GM23248 (cell line): ENCODE data around the gene NACC2. TPM values are rescaled to one million over a fixed set of nuclear protein-coding genes. Genes with fewer than 3 reads are reported as not detected.

Experiments used
- DNase-seq: peaks from one replicate; pipeline ENCODE4 v3.0.0-alpha.2; 2015
- H2AFZ ChIP-seq: fragments of 200-600 bp; sonication (generic); 2 replicates; pipeline ENCODE4 v1.6.1; 2016; ENCODE audit warnings: antibody characterized with exemption
- H3F3A ChIP-seq: fragments of 200-600 bp; sonication (generic); 2 replicates; pipeline ENCODE4 v1.6.1; 2016; ENCODE audit warnings: mild to moderate bottlenecking, antibody characterized with exemption, mixed run types; ENCODE audit not compliant: insufficient read depth
- H3K27ac ChIP-seq: fragments of 200-600 bp; sonication (generic); 2 replicates; pipeline ENCODE4 v1.5.1; 2016; ENCODE audit warnings: mild to moderate bottlenecking
- H3K27me3 ChIP-seq: fragments of 200-600 bp; sonication (generic); replicated peaks from 2 replicates; pipeline ENCODE4 v1.6.1; 2016; ENCODE audit warnings: mild to moderate bottlenecking; ENCODE audit not compliant: insufficient read depth
- H3K36me3 ChIP-seq: fragments of 200-600 bp; sonication (generic); 2 replicates; pipeline ENCODE4 v1.6.1; 2016; ENCODE audit warnings: low read depth, mild to moderate bottlenecking
- H3K4me1 ChIP-seq: fragments of 200-600 bp; sonication (generic); 2 replicates; pipeline ENCODE4 v1.6.1; 2016; ENCODE audit warnings: mild to moderate bottlenecking; ENCODE audit not compliant: insufficient read depth
- H3K4me2 ChIP-seq: fragments of 200-600 bp; sonication (generic); one replicate; pipeline ENCODE4 v1.6.1; 2016; ENCODE audit warnings: mild to moderate bottlenecking; ENCODE audit not compliant: unreplicated experiment
- H3K4me3 ChIP-seq: fragments of 200-600 bp; sonication (generic); 2 replicates; pipeline ENCODE4 v1.5.1; 2016; ENCODE audit warnings: mild to moderate bottlenecking
- H3K79me2 ChIP-seq: fragments of 200-600 bp; sonication (generic); 2 replicates; pipeline ENCODE4 v1.6.1; 2016; ENCODE audit warnings: mild to moderate bottlenecking; ENCODE audit not compliant: insufficient read depth
- H3K9ac ChIP-seq: fragments of 200-600 bp; sonication (generic); 2 replicates; pipeline ENCODE4 v1.6.1; 2016; ENCODE audit warnings: mild to moderate bottlenecking
- H3K9me2 ChIP-seq: fragments of 200-600 bp; sonication (generic); 2 replicates; pipeline ENCODE4 v1.6.1; 2016; ENCODE audit warnings: mixed run types, mild to moderate bottlenecking, moderate library complexity; ENCODE audit not compliant: insufficient read depth
- H3K9me3 ChIP-seq: fragments of 200-600 bp; sonication (generic); one replicate; pipeline ENCODE4 v1.6.1; 2017; ENCODE audit warnings: low read depth
- H4K20me1 ChIP-seq: fragments of 200-600 bp; sonication (generic); 2 replicates; pipeline ENCODE4 v1.6.0; 2016; ENCODE audit not compliant: insufficient read depth
- EZH2 ChIP-seq: fragments of 200-600 bp; sonication (generic); IDR thresholded peaks from 2 replicates; pipeline ENCODE4 v1.6.1; 2018; ENCODE audit warnings: antibody characterized with exemption, mild to moderate bottlenecking; ENCODE audit not compliant: insufficient read depth, poor library complexity, severe bottlenecking
- EZH2phosphoT487 ChIP-seq: fragments of 200-600 bp; sonication (generic); IDR thresholded peaks from 2 replicates; pipeline ENCODE4 v1.6.1; 2018; ENCODE audit warnings: antibody characterized with exemption, moderate library complexity, mild to moderate bottlenecking, low read depth; ENCODE audit not compliant: insufficient read depth
- WGBS, 2 experiments: methylation state at CpG; one replicate each; pipeline ENCODE4 v1.1.6; 2015 to 2017; ENCODE audit warnings: low lambda C conversion rate in 2 of 2, low coverage in 1 of 2; ENCODE audit errors: missing lambda C conversion rate in 2 of 2; 5-methylcytosine and 5-hydroxymethylcytosine counted together
- in situ Hi-C: fragments of 300-500 bp; cut with MboI; formaldehyde crosslinking; loops from 2 replicates; pipeline ENCODE4 v1.15.0; 2020
- polyA plus RNA-seq: library from polyadenylated mRNA; unstranded; fragments of >200 nt; fragmentation: Nextera tagmentation; extraction: Ambion mirVana; gene quantifications from 2 replicates; pipeline ENCODE4 v1.2.1, GENCODE V29; 2016
- total RNA-seq: library from RNA; depleted of rRNA; stranded (reverse); fragments of >200 nt; shearing (Covaris generic); gene quantifications from 2 replicates; pipeline ENCODE4 v1.2.3, GENCODE V29; 2014

NACC2 gene
- total and polyA plus RNA-seq, 2 experiments from 2014 or later, result 5.3 to 30.7 TPM

DNA sequence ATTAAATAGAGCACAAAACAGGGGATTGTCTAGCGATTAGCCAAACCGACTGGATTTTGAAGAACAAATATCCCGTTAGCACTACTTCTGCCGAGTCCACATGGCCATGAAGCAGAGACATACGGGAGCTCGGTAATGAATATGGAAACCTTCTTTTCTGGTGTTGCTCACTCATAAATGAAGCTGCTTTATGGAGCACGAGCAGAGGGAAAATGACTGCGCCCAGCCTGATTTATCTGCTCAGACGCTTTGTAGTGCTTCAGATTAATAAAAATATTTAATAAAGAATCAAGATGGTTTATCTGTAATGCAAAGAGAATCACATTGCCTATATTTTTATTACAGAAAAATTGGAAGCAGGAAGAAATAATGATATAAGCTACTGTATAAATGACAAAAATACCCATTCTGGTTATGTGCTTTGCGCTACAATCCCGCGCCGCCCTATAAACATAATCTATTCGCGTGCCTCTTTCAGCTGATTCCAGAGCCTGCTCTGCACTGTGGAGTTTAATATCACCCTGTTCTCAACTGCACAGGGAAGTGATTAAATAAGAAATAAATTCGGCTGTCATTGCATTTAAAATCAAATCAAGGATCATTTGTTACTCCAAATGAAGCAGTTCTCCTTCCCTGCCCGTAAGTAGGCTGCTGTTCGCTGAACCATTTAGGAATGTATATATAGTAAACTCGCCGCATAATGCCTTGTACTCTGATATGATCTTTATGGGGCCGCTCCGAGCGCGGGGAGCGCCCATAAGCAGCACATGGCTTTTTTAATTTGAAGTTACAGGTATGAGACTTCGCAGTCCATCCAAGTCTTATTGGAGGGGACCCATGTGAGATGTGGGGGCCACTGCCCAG, 111.6 kb downstream of the NACC2 start:
- no peak overlapping the region for H3K27ac ChIP-seq
- H3K36me3 ChIP-seq, result no peaks in the 10 kb centered on the region
- H3K4me2 ChIP-seq, result no peak overlapping the region
- WGBS, 2 experiments, result 32% methylated on average over 26 of the region's 26 CpGs
- H3F3A ChIP-seq, result 0 out of 2 replicates have a peak, but pooled peaks cover 4% of the 10 kb centered on the region
- H4K20me1 ChIP-seq, result no peaks in the 10 kb centered on the region
- DNase-seq, result no peak
- in situ Hi-C loops, result no loop called here
- H3K9me2 ChIP-seq, result no peaks in the 10 kb centered on the region
- no peak overlapping the region for H3K4me3 ChIP-seq
- no peaks in the 10 kb centered on the region for H3K9me3 ChIP-seq
- H3K79me2 ChIP-seq, result no peaks in the 10 kb centered on the region
- no peak overlapping the region for H2AFZ ChIP-seq
- H3K9ac ChIP-seq, result no peak overlapping the region
- H3K27me3 ChIP-seq, result peaks cover 27% of the 10 kb centered on the region
- H3K4me1 ChIP-seq, result no peaks in the 10 kb centered on the region
- TF ChIP-seq EZH2phosphoT487, result no peak
- peak; percentile 63 for TF ChIP-seq EZH2

DNA sequence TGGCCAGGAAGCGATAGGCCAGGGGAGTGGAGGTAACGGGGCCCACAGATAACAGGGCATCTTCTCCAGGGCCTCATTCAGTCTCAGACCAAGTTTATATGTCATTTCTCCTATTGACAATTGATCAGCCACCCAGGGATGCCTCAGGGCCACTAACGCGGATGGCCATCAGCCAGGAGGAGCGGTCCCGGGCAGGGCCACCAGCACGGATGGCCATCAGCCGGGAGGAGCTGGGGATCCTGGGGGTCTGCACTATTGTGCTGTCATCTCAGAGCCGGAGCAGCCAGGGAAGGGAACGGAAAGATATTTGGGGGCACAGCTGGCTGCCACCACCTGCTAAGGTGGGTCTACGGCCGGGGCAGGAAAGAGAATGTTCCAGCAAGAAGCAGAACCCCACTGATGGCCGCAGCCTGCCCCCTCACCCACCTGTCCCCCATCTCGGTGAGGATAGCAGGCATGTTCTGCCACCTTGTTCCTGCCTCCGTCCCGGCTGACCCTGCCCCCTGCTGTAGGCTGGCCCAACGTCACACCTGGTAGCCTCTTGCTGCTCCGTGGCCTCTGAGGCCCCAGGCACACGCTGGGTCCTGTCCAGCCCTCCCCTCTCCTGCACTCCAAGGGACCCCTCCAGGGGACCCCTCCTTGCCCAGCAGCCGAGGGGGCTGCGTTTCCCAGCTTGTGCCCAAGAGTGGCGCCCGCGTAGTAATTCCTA, 112.4 kb downstream of the NACC2 start:
- Histone ChIP-seq H3K79me2 (no peaks in the 10 kb centered on the region), H3K4me2 (no peak overlapping the region), H3K9me3 (no peaks in the 10 kb centered on the region), H2AFZ (no peak overlapping the region), H4K20me1 (no peaks in the 10 kb centered on the region), H3K36me3 (no peaks in the 10 kb centered on the region), H3F3A (0 out of 2 replicates have a peak, but pooled peaks cover 4% of the 10 kb centered on the region), H3K4me1 (no peaks in the 10 kb centered on the region), H3K9ac (no peak overlapping the region), H3K9me2 (no peaks in the 10 kb centered on the region), H3K27ac (no peak overlapping the region), H3K4me3 (no peak overlapping the region), H3K27me3 (peaks cover 27% of the 10 kb centered on the region)
- in situ Hi-C loops, result no loop called here
- TF ChIP-seq EZH2phosphoT487 (no peak), EZH2 (no peak)
- 55 to 61% methylated on average over 24 of the region's 24 CpGs for WGBS, 2 experiments
- no peak for DNase-seq

DNA sequence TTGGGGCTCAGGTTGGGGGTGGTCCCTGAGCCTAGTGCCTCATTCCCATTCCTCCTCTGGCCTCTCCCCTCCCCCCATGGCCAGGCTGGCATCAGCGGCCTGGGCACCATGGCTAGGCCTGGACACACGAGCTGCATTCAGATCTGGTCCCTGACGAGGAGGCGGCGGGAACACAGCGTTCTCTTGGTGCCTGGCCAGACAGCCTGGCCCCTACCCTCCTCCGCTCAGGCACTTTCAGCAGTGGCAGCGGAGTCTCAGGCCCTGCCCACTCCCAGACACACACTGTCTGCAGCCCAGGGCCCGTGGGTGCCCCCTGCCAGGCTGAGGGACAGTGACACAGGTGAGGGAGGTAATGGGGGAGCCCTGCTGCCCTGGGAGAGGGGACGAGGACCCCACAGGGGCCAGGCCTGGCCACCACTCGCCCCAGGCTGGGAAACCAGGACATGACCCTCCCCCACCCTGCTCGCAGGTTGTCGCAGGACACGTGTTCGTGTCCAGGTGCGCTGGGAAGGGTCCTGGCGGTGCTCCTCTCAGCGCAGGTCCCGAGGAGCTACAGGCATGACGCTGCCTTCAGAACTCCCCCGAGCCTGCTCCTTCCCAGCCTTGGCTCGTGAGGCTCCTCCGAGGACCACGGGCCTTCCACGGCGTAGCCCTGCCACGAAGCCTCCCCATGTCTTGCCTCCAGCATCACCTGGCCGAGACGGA, 114.0 kb downstream of the NACC2 start:
- Histone ChIP-seq H3K79me2 (no peaks in the 10 kb centered on the region), H2AFZ (no peak overlapping the region), H3K4me3 (no peak overlapping the region), H3F3A (0 out of 2 replicates have a peak, but pooled peaks cover 4% of the 10 kb centered on the region), H3K4me2 (no peak overlapping the region), H3K9me2 (no peaks in the 10 kb centered on the region), H3K36me3 (no peaks in the 10 kb centered on the region), H3K27me3 (peaks cover 27% of the 10 kb centered on the region), H3K9me3 (no peaks in the 10 kb centered on the region), H3K27ac (no peak overlapping the region), H4K20me1 (no peaks in the 10 kb centered on the region), H3K9ac (no peak overlapping the region), H3K4me1 (no peaks in the 10 kb centered on the region)
- in situ Hi-C loops, result no loop called here
- no peak for DNase-seq
- no peak for TF ChIP-seq EZH2
- no peak for TF ChIP-seq EZH2phosphoT487
- WGBS, 2 experiments, result 75 to 80% methylated on average over 19 to 27 of the region's 29 CpGs

DNA sequence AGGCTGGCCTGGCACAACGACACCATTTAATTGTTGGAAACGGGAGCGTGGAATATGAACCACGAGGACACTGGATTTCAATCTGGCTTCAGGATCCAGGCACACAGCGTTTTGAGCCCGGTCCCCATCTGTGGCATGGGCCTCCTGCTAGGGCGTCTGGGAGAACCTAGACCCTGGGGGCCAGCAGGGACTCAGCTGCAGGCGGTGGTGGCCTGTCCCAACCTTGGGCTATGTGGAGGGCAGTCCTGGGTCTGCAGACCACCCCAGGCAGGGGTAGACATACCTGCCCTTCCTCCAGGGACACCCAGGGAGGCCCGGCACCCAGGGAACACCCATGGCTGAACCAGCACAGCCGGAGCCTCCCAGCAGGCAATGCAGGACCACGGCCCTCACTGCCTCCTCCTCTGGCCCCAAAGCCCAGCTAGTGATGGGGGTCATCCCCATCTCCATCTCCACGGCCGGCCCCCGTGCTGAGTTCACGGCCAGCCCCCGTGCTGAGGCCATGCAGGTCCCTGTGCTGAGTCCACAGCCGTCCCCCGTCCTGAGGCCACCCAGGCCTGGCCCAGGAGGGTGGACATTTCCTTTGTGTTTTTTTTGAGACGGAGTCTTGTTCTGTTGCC, 115.4 kb downstream of the NACC2 start:
- Histone ChIP-seq H3K4me1 (no peaks in the 10 kb centered on the region), H3K4me3 (no peak overlapping the region), H3K27me3 (peaks cover 23% of the 10 kb centered on the region), H3K9me2 (no peaks in the 10 kb centered on the region), H3F3A (0 out of 2 replicates have a peak, but pooled peaks cover 4% of the 10 kb centered on the region), H3K9me3 (no peaks in the 10 kb centered on the region), H3K36me3 (no peaks in the 10 kb centered on the region), H4K20me1 (no peaks in the 10 kb centered on the region), H2AFZ (no peak overlapping the region), H3K79me2 (no peaks in the 10 kb centered on the region), H3K9ac (no peak overlapping the region), H3K27ac (no peak overlapping the region), H3K4me2 (no peak overlapping the region)
- WGBS, 2 experiments, result 49% methylated on average over 19 of the region's 19 CpGs
- TF ChIP-seq EZH2phosphoT487 (no peak), EZH2 (no peak)
- in situ Hi-C loops, result no loop called here
- no peak for DNase-seq
